Measurements from ENCODE around the gene ADAM29. TPM values are rescaled to one million over a fixed set of nuclear protein-coding genes. Genes with fewer than 3 reads are reported as not detected.

ADAM29 gene
- total RNA-seq, 1 donor from 2014 or later = not detected

DNA sequence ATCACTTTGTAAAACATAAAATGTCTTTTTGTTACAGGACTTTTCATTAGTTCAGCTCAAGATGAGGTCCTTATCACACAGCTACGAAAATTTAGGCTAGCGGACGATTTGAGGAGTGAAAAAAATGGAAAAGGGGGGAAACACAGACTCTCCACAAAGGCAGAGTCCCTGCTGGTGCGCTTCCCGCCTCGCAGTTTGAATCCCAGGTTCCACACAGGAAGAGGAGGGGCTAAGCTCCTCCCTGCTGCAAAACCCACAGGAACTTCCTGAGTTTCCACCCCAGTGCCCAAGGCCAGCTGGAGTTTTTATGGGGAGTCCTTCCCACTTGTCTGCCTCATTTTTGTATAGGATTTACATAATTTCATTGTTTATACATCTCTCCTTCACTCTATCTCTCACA lies 11.2 kb downstream of the ADAM29 start:
- Mint-ChIP-seq H3K4me1 (ENCODE audit: unreplicated experiment) (peaks cover 4% of the 10 kb centered on the region), H3K27ac (ENCODE audit: unreplicated experiment) (no peak overlapping the region), H3K9me3 (ENCODE audit: unreplicated experiment) (no peaks in the 10 kb centered on the region), H3K4me3 (ENCODE audit: unreplicated experiment) (no peak overlapping the region), H3K27me3 (ENCODE audit: unreplicated experiment) (no peaks in the 10 kb centered on the region), H3K36me3 (ENCODE audit: low read depth, unreplicated experiment) (no peaks in the 10 kb centered on the region)
- DNase-seq (ENCODE audit: low spot score) = no peak
- TF ChIP-seq, protein P1, sequence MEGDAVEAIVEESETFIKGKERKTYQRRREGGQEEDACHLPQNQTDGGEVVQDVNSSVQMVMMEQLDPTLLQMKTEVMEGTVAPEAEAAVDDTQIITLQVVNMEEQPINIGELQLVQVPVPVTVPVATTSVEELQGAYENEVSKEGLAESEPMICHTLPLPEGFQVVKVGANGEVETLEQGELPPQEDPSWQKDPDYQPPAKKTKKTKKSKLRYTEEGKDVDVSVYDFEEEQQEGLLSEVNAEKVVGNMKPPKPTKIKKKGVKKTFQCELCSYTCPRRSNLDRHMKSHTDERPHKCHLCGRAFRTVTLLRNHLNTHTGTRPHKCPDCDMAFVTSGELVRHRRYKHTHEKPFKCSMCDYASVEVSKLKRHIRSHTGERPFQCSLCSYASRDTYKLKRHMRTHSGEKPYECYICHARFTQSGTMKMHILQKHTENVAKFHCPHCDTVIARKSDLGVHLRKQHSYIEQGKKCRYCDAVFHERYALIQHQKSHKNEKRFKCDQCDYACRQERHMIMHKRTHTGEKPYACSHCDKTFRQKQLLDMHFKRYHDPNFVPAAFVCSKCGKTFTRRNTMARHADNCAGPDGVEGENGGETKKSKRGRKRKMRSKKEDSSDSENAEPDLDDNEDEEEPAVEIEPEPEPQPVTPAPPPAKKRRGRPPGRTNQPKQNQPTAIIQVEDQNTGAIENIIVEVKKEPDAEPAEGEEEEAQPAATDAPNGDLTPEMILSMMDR (IDR thresholded peaks at IDR 0.05; ENCODE audit: unreplicated experiment) = no peak

DNA sequence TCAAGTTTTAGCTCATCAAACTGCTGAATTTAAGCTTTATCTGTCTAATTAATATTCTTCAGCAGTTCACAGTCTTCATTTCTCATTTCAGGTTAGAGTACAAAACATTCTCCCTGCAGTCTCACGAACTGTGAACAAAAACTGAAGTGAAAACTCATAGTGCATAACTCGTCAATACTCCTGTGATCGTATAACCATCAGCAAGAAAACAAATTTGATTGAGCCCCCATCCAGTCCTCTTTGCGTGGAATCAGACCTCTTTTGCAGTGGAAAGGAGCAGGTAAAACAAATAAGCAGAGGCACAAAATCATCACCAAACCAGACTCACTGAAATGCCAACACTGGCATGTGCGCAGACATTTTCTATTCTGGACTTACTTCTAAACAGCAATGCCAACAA lies 12.7 kb downstream of the ADAM29 start:
- no peak for DNase-seq (ENCODE audit: low spot score)
- Mint-ChIP-seq H3K4me1 (ENCODE audit: unreplicated experiment) (no peaks in the 10 kb centered on the region), H3K27ac (ENCODE audit: unreplicated experiment) (no peak overlapping the region), H3K27me3 (ENCODE audit: unreplicated experiment) (no peaks in the 10 kb centered on the region), H3K4me3 (ENCODE audit: unreplicated experiment) (no peak overlapping the region), H3K9me3 (ENCODE audit: unreplicated experiment) (no peaks in the 10 kb centered on the region), H3K36me3 (ENCODE audit: low read depth, unreplicated experiment) (no peaks in the 10 kb centered on the region)
- TF ChIP-seq, protein P1 (IDR thresholded peaks at IDR 0.05; ENCODE audit: unreplicated experiment) = no peak

DNA sequence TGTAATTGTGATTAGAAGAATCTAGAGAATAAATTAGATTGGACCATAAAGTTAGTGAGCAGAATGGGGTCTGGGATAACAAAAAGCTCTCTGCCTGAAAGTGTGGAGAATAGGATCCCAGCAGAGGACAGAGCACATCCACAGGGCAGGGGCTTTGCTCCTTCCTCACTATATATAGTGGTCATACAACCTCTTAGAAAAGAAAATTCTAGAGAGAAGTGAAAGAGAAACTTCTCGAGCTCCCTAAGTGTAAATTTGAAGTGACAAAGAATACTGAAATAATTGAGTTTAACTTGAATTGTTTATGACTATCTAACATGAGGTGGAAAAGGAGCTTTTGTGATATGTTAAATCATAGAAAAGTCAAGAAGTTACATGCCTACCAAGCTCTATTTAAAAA lies 14.9 kb downstream of the ADAM29 start:
- H3K9me3 Mint-ChIP-seq (ENCODE audit: unreplicated experiment) = no peaks in the 10 kb centered on the region

DNA sequence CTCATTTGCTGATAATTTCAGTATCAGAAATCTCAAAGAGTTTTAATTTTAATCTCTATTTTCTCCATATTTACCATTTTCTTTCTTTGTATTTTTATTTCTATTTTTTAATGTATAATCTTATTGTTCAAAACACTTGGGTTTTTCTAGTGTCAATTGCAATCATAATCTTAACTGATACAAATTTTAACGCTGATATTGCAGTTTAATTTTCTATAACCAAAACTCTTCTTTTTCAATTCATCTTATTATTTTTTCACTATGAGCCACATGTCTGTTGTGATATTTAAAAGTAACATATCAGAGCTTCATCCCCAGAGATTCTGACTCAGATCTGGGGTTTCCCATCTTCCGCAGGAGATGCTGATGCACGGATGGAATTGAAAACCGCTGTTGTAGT lies 16.2 kb downstream of the ADAM29 start:
- H3K4me3 Mint-ChIP-seq (ENCODE audit: unreplicated experiment) = no peak overlapping the region
- TF ChIP-seq, protein P1 (IDR thresholded peaks at IDR 0.05; ENCODE audit: unreplicated experiment) = no peak
- DNase-seq (ENCODE audit: low spot score) = no peak

More for the DNA sequence above, 14.9 kb downstream of the ADAM29 start:
- no peaks in the 10 kb centered on the region for H3K36me3 Mint-ChIP-seq (ENCODE audit: low read depth, unreplicated experiment)
- no peak for DNase-seq (ENCODE audit: low spot score)
- H3K4me1 Mint-ChIP-seq (ENCODE audit: unreplicated experiment) = no peaks in the 10 kb centered on the region
- H3K27me3 Mint-ChIP-seq (ENCODE audit: unreplicated experiment) = no peaks in the 10 kb centered on the region
- no peak overlapping the region for H3K27ac Mint-ChIP-seq (ENCODE audit: unreplicated experiment)
- H3K4me3 Mint-ChIP-seq (ENCODE audit: unreplicated experiment) = no peak overlapping the region
- TF ChIP-seq, protein P1 (IDR thresholded peaks at IDR 0.05; ENCODE audit: unreplicated experiment) = no peak

DNA sequence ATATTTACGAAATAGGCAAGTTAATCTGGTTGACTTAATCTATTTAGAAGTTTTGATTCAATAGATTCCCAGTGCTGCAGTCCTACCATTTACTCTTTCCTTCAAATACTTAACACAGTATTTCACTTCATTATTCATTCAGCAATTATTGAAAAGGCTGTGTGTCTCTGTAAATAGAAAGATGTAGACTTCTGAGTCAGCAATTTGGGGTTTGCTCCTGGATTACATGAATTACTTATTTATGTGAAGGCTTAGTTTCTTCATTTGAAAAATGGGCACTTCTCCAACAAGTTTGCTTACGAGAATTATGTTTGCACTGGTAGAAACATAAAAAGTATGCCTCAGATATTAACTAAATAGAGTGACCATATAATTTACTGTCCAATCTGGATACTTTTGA lies 17.4 kb downstream of the ADAM29 start:
- Mint-ChIP-seq H3K4me3 (ENCODE audit: unreplicated experiment) (no peak overlapping the region), H3K27me3 (ENCODE audit: unreplicated experiment) (no peaks in the 10 kb centered on the region), H3K4me1 (ENCODE audit: unreplicated experiment) (no peaks in the 10 kb centered on the region), H3K9me3 (ENCODE audit: unreplicated experiment) (no peaks in the 10 kb centered on the region), H3K27ac (ENCODE audit: unreplicated experiment) (no peak overlapping the region), H3K36me3 (ENCODE audit: low read depth, unreplicated experiment) (no peaks in the 10 kb centered on the region)
- no peak for DNase-seq (ENCODE audit: low spot score)
- TF ChIP-seq, protein P1 (IDR thresholded peaks at IDR 0.05; ENCODE audit: unreplicated experiment) = no peak

More for the DNA sequence above, 16.2 kb downstream of the ADAM29 start:
- Mint-ChIP-seq H3K9me3 (ENCODE audit: unreplicated experiment) (no peaks in the 10 kb centered on the region), H3K36me3 (ENCODE audit: low read depth, unreplicated experiment) (no peaks in the 10 kb centered on the region), H3K27me3 (ENCODE audit: unreplicated experiment) (no peaks in the 10 kb centered on the region), H3K27ac (ENCODE audit: unreplicated experiment) (no peak overlapping the region), H3K4me1 (ENCODE audit: unreplicated experiment) (no peaks in the 10 kb centered on the region)

Data from endothelial cell (in vitro differentiated cells).